SH-SY5Y (cell line): ENCODE measurements around the gene LSM14A.

Source experiments
- GATA2 ChIP-seq: IDR thresholded peaks from 2 replicates; pipeline ENCODE4 v1.6.1; 2011; ENCODE audit warnings: mild to moderate bottlenecking, low read depth, low read length
- GATA3 ChIP-seq: IDR thresholded peaks from 2 replicates; pipeline ENCODE4 v1.6.1; 2011; ENCODE audit warnings: low read depth, mild to moderate bottlenecking, low read length, moderate library complexity

The LSM14A gene

GRCh38 chr19:34181111-34181864 lies 9.0 kb downstream of the LSM14A start:
- no peak for TF ChIP-seq GATA3
- TF ChIP-seq GATA2: no peak

GRCh38 chr19:34182125-34182524 lies 9.8 kb downstream of the LSM14A start:
- TF ChIP-seq GATA3 (no peak), GATA2 (no peak)

GRCh38 chr19:34184880-34185491 lies 12.7 kb downstream of the LSM14A start:
- TF ChIP-seq GATA3: no peak
- no peak for TF ChIP-seq GATA2

- no peak for TF ChIP-seq GATA3
- TF ChIP-seq GATA2: no peak
Measured at GRCh38 chr19:34186205-34186604, 13.9 kb downstream of the LSM14A start.

- TF ChIP-seq GATA3 (no peak), GATA2 (no peak)
Measured at GRCh38 chr19:34187011-34187410, 14.7 kb downstream of the LSM14A start.

- TF ChIP-seq GATA3 (no peak), GATA2 (no peak)
Measured at GRCh38 chr19:34188408-34188807, 16.1 kb downstream of the LSM14A start.

GRCh38 chr19:34189199-34189916 lies 17.1 kb downstream of the LSM14A start:
- TF ChIP-seq GATA3 (no peak), GATA2 (no peak)

GRCh38 chr19:34189917-34190425 lies 17.7 kb downstream of the LSM14A start:
- TF ChIP-seq GATA2: no peak

- TF ChIP-seq GATA3: no peak
- TF ChIP-seq GATA2: no peak
Measured at GRCh38 chr19:34191355-34191962, 19.2 kb downstream of the LSM14A start.

GRCh38 chr19:34193439-34193838 lies 21.1 kb downstream of the LSM14A start:
- no peak for TF ChIP-seq GATA2
- no peak for TF ChIP-seq GATA3

- TF ChIP-seq GATA2 (no peak), GATA3 (no peak)
Measured at GRCh38 chr19:34193876-34194275, 21.6 kb downstream of the LSM14A start.

- TF ChIP-seq GATA3: no peak
- no peak for TF ChIP-seq GATA2
Measured at GRCh38 chr19:34201133-34201532, 28.8 kb downstream of the LSM14A start.

- TF ChIP-seq GATA2 (no peak), GATA3 (no peak)
Measured at GRCh38 chr19:34208291-34208884, 36.1 kb downstream of the LSM14A start.

- TF ChIP-seq GATA2: no peak
- TF ChIP-seq GATA3: no peak
Measured at GRCh38 chr19:34209726-34210125, 37.4 kb downstream of the LSM14A start.

- TF ChIP-seq GATA3: no peak
- TF ChIP-seq GATA2: no peak
Measured at GRCh38 chr19:34213283-34213682, 41.0 kb downstream of the LSM14A start.
